GM23248 (cell line): ENCODE results near the gene ZNF526.

Experiments used
- EZH2 ChIP-seq: fragments of 200-600 bp; sonication (generic); IDR thresholded peaks from 2 replicates; pipeline ENCODE4 v1.6.1; 2018; ENCODE audit warnings: antibody characterized with exemption, mild to moderate bottlenecking; ENCODE audit not compliant: insufficient read depth, poor library complexity, severe bottlenecking
- EZH2phosphoT487 ChIP-seq: fragments of 200-600 bp; sonication (generic); IDR thresholded peaks from 2 replicates; pipeline ENCODE4 v1.6.1; 2018; ENCODE audit warnings: antibody characterized with exemption, moderate library complexity, mild to moderate bottlenecking, low read depth; ENCODE audit not compliant: insufficient read depth

DNA sequence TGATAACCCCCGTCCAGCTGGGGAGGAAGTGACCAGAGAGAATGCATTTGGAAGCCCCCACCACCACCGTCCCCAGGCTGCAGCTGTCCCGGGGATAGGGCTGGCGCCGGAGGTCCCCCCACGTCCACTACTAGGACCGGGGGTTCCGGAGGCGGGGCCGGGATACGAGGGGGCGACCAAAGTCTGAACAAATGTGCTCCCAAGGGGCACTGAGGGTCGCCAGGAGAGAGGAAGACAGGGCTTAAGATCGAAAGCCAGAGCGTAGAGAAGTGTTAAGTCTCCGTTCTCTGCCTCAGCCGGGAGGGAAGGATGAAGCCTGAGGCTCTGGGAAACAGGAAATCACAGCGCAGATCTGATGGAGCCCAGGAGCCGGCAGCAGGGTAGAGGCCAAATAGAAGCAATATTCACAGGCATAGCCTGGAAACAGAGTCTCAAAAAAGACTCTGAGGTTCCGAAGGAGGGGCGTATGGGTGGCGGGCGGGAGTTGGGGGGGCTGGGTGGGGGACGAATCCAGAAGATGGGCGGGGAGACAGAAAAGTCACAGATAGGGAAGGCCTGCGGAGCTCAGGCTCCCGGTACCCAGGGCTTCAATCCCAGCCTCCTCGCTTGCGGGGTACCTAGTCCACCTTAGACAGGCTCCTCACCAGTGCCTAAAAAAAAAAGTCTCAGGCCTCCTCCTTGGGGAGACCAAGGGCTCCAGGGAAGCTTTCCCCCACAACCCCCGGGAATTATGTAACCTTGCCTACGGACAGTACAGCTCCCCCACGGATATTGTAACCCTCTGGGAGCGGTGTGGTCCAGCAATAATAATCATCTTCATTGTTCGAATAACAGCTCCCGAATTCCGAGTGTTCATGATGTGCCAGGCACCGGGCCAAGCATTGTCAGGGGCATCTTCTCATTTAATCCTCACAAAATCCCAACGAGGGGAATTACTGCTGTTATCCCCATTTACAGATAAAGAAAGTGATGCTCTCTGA, 35.9 kb downstream of the ZNF526 start:
- TF ChIP-seq EZH2phosphoT487 (no peak), EZH2 (no peak)
